Measurements from ENCODE around the gene PIK3R5. TPM values are rescaled to one million over a fixed set of nuclear protein-coding genes. Genes with fewer than 3 reads are reported as not detected.

Gene PIK3R5
- polyA plus RNA-seq, 1 donor from 2014 or later = not detected

- H3K9ac ChIP-seq (ENCODE audit: low read length) = no peak overlapping the region
- H3K9me2 ChIP-seq (ENCODE audit: insufficient read depth, low read length) = no peaks in the 10 kb centered on the region
- H3K4me2 ChIP-seq (ENCODE audit: low read length) = no peak overlapping the region
- H3K36me3 ChIP-seq (ENCODE audit: insufficient read depth, low read length) = no peaks in the 10 kb centered on the region
- no peaks in the 10 kb centered on the region for H3K27me3 ChIP-seq (ENCODE audit: insufficient read depth, low read depth, low read length)
- no peak overlapping the region for H3K4me3 ChIP-seq (ENCODE audit: low read length)
- H2AFZ ChIP-seq (ENCODE audit: low read depth, low read length) = no peak overlapping the region
- no peaks in the 10 kb centered on the region for H3F3A ChIP-seq (ENCODE audit: insufficient read depth, low read length, poor library complexity, severe bottlenecking)
- TF ChIP-seq RAD21 (conservative IDR thresholded peaks at IDR 0.05) = peak; percentile 85
- peak; percentile 89 for TF ChIP-seq SMC3 (conservative IDR thresholded peaks at IDR 0.05; ENCODE audit: poor library complexity)
- peak; percentile 87 for TF ChIP-seq CTCF (IDR thresholded peaks at IDR 0.05; ENCODE audit: poor library complexity, severe bottlenecking)
- no peak for TF ChIP-seq EP300 (conservative IDR thresholded peaks at IDR 0.05; ENCODE audit: poor library complexity, severe bottlenecking)
- TF ChIP-seq MXI1 (conservative IDR thresholded peaks at IDR 0.05; ENCODE audit: poor library complexity, severe bottlenecking) = no peak
- no peaks in the 10 kb centered on the region for H3K9me3 ChIP-seq (ENCODE audit: low read length)
- H3K79me2 ChIP-seq (replicated peaks; ENCODE audit: insufficient read depth, low read length) = no peaks in the 10 kb centered on the region
- no peak overlapping the region for H3K27ac ChIP-seq (ENCODE audit: low read length)
- H4K20me1 ChIP-seq (ENCODE audit: insufficient read depth) = no peaks in the 10 kb centered on the region
These were observed 70.6 kb downstream of the PIK3R5 start for GRCh38 chr17:8894673-8895578.

GRCh38 chr17:8894202-8894671 is 71.3 kb downstream of the PIK3R5 start:
- H3K27me3 ChIP-seq (ENCODE audit: insufficient read depth, low read depth, low read length) = no peaks in the 10 kb centered on the region
- TF ChIP-seq EZH2 (IDR thresholded peaks at IDR 0.05; ENCODE audit: borderline replicate concordance, insufficient read depth, low read length, poor library complexity, severe bottlenecking) = no peak
- no peak for TF ChIP-seq SMC3 (conservative IDR thresholded peaks at IDR 0.05; ENCODE audit: poor library complexity)
- no peak for TF ChIP-seq MXI1 (conservative IDR thresholded peaks at IDR 0.05; ENCODE audit: poor library complexity, severe bottlenecking)
- no peak for TF ChIP-seq POLR2AphosphoS5 (IDR thresholded peaks at IDR 0.05)
- no peak for TF ChIP-seq EP300 (conservative IDR thresholded peaks at IDR 0.05; ENCODE audit: poor library complexity, severe bottlenecking)
- TF ChIP-seq REST (IDR thresholded peaks at IDR 0.05; ENCODE audit: borderline replicate concordance) = no peak
- no peak for TF ChIP-seq TAF1 (IDR thresholded peaks at IDR 0.05; ENCODE audit: low read depth)
- TF ChIP-seq RAD21 (conservative IDR thresholded peaks at IDR 0.05) = no peak
- no peak for TF ChIP-seq CTCF (IDR thresholded peaks at IDR 0.05; ENCODE audit: poor library complexity, severe bottlenecking)
- H3K4me2 ChIP-seq (ENCODE audit: low read length) = no peak overlapping the region
- H3K9me3 ChIP-seq (ENCODE audit: low read length) = no peaks in the 10 kb centered on the region
- H3K9ac ChIP-seq (ENCODE audit: low read length) = no peak overlapping the region
- H3K4me3 ChIP-seq (ENCODE audit: low read length) = no peak overlapping the region
- no peaks in the 10 kb centered on the region for H4K20me1 ChIP-seq (ENCODE audit: insufficient read depth)
- H3K79me2 ChIP-seq (replicated peaks; ENCODE audit: insufficient read depth, low read length) = no peaks in the 10 kb centered on the region
- no peaks in the 10 kb centered on the region for H3F3A ChIP-seq (ENCODE audit: insufficient read depth, low read length, poor library complexity, severe bottlenecking)
- no peaks in the 10 kb centered on the region for H3K9me2 ChIP-seq (ENCODE audit: insufficient read depth, low read length)
- H3K36me3 ChIP-seq (ENCODE audit: insufficient read depth, low read length) = no peaks in the 10 kb centered on the region
- H2AFZ ChIP-seq (ENCODE audit: low read depth, low read length) = no peak overlapping the region
- no peak overlapping the region for H3K27ac ChIP-seq (ENCODE audit: low read length)

Data from neural cell (in vitro differentiated cells).